WI38 (cell line): Measurements from ENCODE around the gene CFHR5.

Source experiments
- H3K4me3 ChIP-seq: 2 replicates; pipeline ENCODE4 v1.5.1; 2011; ENCODE audit warnings: low read depth, mild to moderate bottlenecking, control low read depth, low read length
- CTCF ChIP-seq: IDR thresholded peaks from 2 replicates; pipeline ENCODE4 v1.5.1; 2012; ENCODE audit warnings: low read depth, mild to moderate bottlenecking, control low read depth, low read length

The CFHR5 gene

GRCh38 chr1:197003132-197003531, 25.8 kb downstream of the CFHR5 start:
- H3K4me3 ChIP-seq = no peak overlapping the region
- TF ChIP-seq CTCF = no peak

GRCh38 chr1:197008861-197009260, 31.5 kb downstream of the CFHR5 start:
- TF ChIP-seq CTCF = no peak

GRCh38 chr1:197011614-197012013, 34.3 kb downstream of the CFHR5 start:
- H3K4me3 ChIP-seq = no peak overlapping the region
- TF ChIP-seq CTCF = no peak

More at GRCh38 chr1:197008861-197009260, 31.5 kb downstream of the CFHR5 start:
- no peak overlapping the region for H3K4me3 ChIP-seq

GRCh38 chr1:197013234-197013633, 35.9 kb downstream of the CFHR5 start:
- no peak for TF ChIP-seq CTCF
- H3K4me3 ChIP-seq = no peak overlapping the region

- H3K4me3 ChIP-seq = no peak overlapping the region
- no peak for TF ChIP-seq CTCF
Observed at GRCh38 chr1:197016751-197017150, 39.4 kb downstream of the CFHR5 start.

- H3K4me3 ChIP-seq = no peak overlapping the region
- TF ChIP-seq CTCF = no peak
Observed at GRCh38 chr1:197017558-197018146, 40.3 kb downstream of the CFHR5 start.

- TF ChIP-seq CTCF = no peak
- H3K4me3 ChIP-seq = no peak overlapping the region
Observed at GRCh38 chr1:197021716-197022115, 44.4 kb downstream of the CFHR5 start.
